GM12874 (cell line): ENCODE data around the gene SDHA.

Experiments used
- TF ChIP-seq, protein P1 (sequence below): IDR thresholded peaks from 2 replicates; pipeline ENCODE4 v1.5.1; 2011; ENCODE audit warnings: low read depth, mild to moderate bottlenecking, control low read depth, low read length, moderate library complexity; ENCODE audit not compliant: insufficient read depth

The SDHA gene

GRCh38 chr5:173392-174290 is 44.5 kb upstream of the SDHA start:
- TF ChIP-seq, protein P1, sequence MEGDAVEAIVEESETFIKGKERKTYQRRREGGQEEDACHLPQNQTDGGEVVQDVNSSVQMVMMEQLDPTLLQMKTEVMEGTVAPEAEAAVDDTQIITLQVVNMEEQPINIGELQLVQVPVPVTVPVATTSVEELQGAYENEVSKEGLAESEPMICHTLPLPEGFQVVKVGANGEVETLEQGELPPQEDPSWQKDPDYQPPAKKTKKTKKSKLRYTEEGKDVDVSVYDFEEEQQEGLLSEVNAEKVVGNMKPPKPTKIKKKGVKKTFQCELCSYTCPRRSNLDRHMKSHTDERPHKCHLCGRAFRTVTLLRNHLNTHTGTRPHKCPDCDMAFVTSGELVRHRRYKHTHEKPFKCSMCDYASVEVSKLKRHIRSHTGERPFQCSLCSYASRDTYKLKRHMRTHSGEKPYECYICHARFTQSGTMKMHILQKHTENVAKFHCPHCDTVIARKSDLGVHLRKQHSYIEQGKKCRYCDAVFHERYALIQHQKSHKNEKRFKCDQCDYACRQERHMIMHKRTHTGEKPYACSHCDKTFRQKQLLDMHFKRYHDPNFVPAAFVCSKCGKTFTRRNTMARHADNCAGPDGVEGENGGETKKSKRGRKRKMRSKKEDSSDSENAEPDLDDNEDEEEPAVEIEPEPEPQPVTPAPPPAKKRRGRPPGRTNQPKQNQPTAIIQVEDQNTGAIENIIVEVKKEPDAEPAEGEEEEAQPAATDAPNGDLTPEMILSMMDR = no peak

DNA sequence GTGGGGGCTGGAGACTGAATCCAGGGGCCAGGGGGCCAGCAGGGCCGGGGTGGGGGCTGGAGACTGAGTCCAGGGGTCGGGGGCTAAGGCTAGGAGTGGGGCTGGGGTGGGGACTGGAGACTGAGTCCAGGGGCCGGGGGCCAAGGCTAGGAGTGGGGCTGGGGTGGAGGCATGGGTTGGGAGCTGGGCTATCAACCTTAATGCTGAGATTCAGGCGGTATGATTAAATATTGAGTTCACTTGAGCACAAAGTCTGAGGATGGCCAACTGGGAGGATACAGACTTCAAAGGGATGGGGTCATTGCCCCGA is 43.9 kb upstream of the SDHA start:
- TF ChIP-seq, protein P1 = no peak

GRCh38 chr5:174876-175465 is 43.1 kb upstream of the SDHA start:
- TF ChIP-seq, protein P1 = no peak

GRCh38 chr5:176296-176823 is 41.8 kb upstream of the SDHA start:
- TF ChIP-seq, protein P1 = no peak

DNA sequence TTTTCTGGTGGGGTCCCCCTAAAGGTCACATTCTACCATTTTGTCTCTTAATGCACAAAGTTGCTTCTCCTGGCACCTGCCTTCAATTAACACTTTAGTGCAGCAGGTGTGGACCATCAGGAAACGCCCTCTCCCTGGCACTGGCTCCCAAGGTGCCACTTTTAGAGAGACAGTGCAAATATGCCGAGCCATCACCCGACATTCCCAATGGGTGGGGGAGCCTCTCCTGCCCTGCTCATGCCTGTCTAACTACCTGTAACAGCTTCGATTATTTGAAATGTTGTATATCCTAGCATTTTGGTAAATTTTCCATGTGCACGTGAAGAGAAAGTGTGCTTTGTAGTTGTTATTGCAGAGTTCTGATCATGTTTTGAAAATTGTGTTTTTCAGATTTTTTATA is 40.0 kb upstream of the SDHA start:
- TF ChIP-seq, protein P1 = no peak

DNA sequence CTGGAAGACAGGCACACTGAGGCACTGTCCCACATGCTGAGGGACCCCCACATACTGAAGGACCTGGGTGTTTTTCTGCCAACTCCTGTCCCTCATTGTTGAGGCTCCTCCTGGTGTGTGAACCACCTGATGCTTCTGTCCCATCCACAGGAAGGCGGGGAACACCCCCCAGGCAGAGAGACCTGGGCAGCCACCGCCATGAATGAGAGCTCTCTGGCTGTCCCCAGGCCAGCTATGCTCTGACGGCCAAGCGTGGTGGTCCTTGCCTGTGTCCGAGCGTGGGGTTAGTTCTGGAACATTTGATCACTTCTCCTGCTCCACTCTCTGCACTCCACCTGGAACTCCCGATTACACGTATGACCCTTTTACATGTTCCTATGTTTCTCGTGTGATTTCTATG is 38.7 kb upstream of the SDHA start:
- TF ChIP-seq, protein P1 = no peak

DNA sequence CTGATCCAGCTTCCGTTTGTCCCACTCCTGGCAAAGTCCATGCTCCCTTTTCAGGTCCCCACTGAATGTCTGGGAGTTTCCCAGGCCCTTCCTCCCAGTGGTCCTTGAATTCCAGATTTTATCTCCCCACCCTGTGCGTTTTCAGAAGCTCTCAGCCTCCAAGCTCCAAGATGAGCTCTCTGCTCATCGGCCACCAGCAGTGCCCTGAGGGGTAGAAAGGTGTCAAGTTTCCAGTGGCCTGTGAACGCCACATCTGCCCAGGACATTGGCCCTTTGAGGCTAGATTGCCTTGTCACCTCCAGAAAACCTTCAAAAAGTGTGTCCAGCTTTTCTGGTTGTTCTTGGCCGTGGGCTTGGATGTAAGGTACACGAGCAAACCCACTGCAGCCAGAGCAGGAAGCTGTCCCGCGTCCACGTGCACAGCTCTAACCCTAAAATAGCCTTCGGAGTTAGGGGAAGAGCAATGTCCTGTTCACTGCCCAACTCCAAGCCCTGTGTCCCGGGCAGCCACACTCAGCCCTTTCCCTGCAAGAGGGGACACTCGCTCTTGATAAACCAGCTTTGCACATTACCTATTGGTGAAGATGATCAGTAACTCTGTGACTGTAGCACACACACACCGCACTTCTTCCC is 37.7 kb upstream of the SDHA start:
- TF ChIP-seq, protein P1 = no peak
